ENCODE results near the gene KCNG4. TPM values are rescaled to one million over a fixed set of nuclear protein-coding genes. Genes with fewer than 3 reads are reported as not detected.

The KCNG4 gene
- total and polyA plus RNA-seq, 2 donors (not counting 1 experiment from before 2014, with no cell fraction given) = not detected

DNA sequence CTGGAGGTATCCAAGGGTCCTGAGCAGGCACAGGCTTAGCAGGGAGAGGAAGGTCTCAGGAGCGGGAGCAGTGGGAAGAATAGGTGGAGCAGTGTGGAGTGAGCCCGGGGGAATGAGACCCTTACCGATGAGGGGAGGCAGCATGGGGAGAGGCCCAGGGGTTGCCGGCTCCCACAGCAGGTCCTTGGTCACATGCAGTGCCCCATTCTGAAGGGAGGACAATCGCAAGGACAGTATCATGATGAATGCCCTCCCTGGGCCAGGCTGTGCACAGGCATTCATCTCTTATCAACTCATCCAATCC lies 56.3 kb downstream of the KCNG4 start:
- H2AFZ ChIP-seq (ENCODE audit: low read length) = no peak overlapping the region
- no peaks in the 10 kb centered on the region for H3K9me3 ChIP-seq (ENCODE audit: control insufficient read depth, insufficient read depth, low read depth, low read length)
- no peaks in the 10 kb centered on the region for H4K20me1 ChIP-seq (ENCODE audit: control insufficient read depth, extremely low read depth, insufficient read depth, low read length)
- peaks cover 28% of the 10 kb centered on the region for H3K36me3 ChIP-seq (ENCODE audit: control insufficient read depth, insufficient read depth, low read length)
- no peak overlapping the region for H3K4me2 ChIP-seq (ENCODE audit: extremely low read depth, insufficient read depth, low read length)
- DNase-seq (ENCODE audit: low read depth in 2 of 2) = no peak
- no peak for TF ChIP-seq EZH2 (IDR thresholded peaks at IDR 0.05; ENCODE audit: low read length, missing control alignments)
- TF ChIP-seq, protein P1, sequence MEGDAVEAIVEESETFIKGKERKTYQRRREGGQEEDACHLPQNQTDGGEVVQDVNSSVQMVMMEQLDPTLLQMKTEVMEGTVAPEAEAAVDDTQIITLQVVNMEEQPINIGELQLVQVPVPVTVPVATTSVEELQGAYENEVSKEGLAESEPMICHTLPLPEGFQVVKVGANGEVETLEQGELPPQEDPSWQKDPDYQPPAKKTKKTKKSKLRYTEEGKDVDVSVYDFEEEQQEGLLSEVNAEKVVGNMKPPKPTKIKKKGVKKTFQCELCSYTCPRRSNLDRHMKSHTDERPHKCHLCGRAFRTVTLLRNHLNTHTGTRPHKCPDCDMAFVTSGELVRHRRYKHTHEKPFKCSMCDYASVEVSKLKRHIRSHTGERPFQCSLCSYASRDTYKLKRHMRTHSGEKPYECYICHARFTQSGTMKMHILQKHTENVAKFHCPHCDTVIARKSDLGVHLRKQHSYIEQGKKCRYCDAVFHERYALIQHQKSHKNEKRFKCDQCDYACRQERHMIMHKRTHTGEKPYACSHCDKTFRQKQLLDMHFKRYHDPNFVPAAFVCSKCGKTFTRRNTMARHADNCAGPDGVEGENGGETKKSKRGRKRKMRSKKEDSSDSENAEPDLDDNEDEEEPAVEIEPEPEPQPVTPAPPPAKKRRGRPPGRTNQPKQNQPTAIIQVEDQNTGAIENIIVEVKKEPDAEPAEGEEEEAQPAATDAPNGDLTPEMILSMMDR (conservative IDR thresholded peaks at IDR 0.05 in 1 of 2, IDR thresholded peaks at IDR 0.05 in 1 of 2; ENCODE audit: low read depth in 1 of 2, low read length in 2 of 2) = no peak
- H3K4me1 ChIP-seq (ENCODE audit: control insufficient read depth, extremely low read depth, insufficient read depth, low read length) = no peaks in the 10 kb centered on the region
- H3K27ac ChIP-seq (ENCODE audit: insufficient read depth, low read length) = no peak overlapping the region
- peaks cover 24% of the 10 kb centered on the region for H3K79me2 ChIP-seq (ENCODE audit: control insufficient read depth, insufficient read depth, low read length)
- no peaks in the 10 kb centered on the region for H3K27me3 ChIP-seq (ENCODE audit: control insufficient read depth, insufficient read depth, low read length)
- no peak overlapping the region for H3K4me3 ChIP-seq (replicated peaks in 1 of 4; ENCODE audit: control extremely low read depth in 1 of 4, insufficient read depth in 1 of 4, low read depth in 3 of 4, low read length in 4 of 4)
- H3K9ac ChIP-seq (ENCODE audit: insufficient read depth, low read length) = no peak overlapping the region

DNA sequence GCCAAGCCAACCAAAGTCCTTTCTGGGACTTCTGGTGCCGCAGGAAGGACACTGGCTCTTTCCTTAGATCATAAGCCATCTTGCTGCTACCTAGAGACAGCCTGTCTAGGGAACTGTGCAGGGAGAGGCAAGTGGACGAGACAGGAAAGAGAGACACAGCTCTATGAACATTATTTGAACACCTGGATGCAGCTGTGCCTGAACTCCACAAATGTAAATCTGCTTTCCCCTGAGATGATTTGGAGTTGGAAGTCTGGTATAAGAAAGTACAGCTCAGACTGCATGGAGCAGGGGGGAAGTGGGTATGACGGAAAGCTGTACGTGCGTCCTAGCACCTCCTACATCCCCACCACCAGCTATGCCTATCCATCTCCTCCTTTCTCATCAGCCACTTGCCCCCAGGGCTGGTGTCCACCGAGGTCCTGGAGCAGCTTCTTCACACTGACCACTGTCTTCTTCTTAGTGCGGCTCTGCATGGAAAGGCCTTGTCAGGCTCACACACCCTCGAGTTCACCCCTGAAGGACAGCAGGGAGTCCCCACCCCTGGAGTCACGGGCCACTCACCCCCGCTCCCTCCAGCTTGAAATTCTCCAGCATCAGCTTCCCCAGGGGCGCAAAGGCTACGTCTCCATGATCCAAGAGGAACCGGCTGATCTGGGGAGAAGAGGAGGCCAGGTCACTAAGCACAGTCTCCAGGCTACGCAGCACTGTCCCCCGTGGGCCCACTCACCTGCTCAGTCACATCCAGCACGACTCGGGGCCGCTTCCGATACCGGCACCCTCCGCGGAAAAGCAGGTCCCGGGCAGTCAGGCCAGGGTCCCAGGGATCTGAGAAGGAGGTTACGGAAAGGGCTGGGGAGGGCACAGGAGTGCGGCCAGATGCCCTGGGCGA lies 56.9 kb downstream of the KCNG4 start:
- Histone ChIP-seq H3K27me3 (ENCODE audit: control insufficient read depth, insufficient read depth, low read length) (no peaks in the 10 kb centered on the region), H3K27ac (ENCODE audit: insufficient read depth, low read length) (no peak overlapping the region), H3K4me2 (ENCODE audit: extremely low read depth, insufficient read depth, low read length) (no peak overlapping the region), H3K9me3 (ENCODE audit: control insufficient read depth, insufficient read depth, low read depth, low read length) (no peaks in the 10 kb centered on the region), H3K4me1 (ENCODE audit: control insufficient read depth, extremely low read depth, insufficient read depth, low read length) (peaks cover 2% of the 10 kb centered on the region), H3K79me2 (ENCODE audit: control insufficient read depth, insufficient read depth, low read length) (peaks cover 24% of the 10 kb centered on the region), H2AFZ (ENCODE audit: low read length) (no peak overlapping the region), H3K36me3 (ENCODE audit: control insufficient read depth, insufficient read depth, low read length) (peaks cover 30% of the 10 kb centered on the region), H3K9ac (ENCODE audit: insufficient read depth, low read length) (no peak overlapping the region), H3K4me3 (replicated peaks in 1 of 4; ENCODE audit: control extremely low read depth in 1 of 4, insufficient read depth in 1 of 4, low read depth in 3 of 4, low read length in 4 of 4) (no peak overlapping the region), H4K20me1 (ENCODE audit: control insufficient read depth, extremely low read depth, insufficient read depth, low read length) (no peaks in the 10 kb centered on the region)
- TF ChIP-seq, protein P1 (conservative IDR thresholded peaks at IDR 0.05 in 1 of 2, IDR thresholded peaks at IDR 0.05 in 1 of 2; ENCODE audit: low read depth in 1 of 2, low read length in 2 of 2) = no peak
- no peak for TF ChIP-seq EZH2 (IDR thresholded peaks at IDR 0.05; ENCODE audit: low read length, missing control alignments)
- DNase-seq (ENCODE audit: low read depth in 2 of 2) = no peak

DNA sequence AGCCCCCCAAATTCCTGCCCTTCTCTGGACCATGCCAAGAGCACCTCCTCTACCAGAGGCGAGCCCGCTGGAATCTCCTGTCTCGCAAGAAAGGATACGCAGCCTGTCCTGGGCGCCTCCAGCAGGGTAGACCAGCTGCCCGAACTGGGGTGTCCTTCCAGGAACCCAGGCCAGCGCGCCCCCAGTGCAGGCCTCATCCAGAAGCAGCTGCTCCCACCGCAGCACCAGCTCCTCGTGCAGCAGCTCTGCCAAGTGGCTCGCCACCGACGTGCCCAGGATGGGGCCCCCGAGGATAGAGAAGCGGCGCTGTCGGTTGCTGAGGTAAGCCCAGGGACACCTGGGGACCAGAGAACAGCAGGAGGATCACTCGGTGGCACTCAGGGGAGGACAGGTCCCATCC lies 57.7 kb downstream of the KCNG4 start:
- TF ChIP-seq, protein P1 (conservative IDR thresholded peaks at IDR 0.05 in 1 of 2, IDR thresholded peaks at IDR 0.05 in 1 of 2; ENCODE audit: low read depth in 1 of 2, low read length in 2 of 2) = no peak
- no peak for TF ChIP-seq EZH2 (IDR thresholded peaks at IDR 0.05; ENCODE audit: low read length, missing control alignments)
- no peak overlapping the region for H3K4me2 ChIP-seq (ENCODE audit: extremely low read depth, insufficient read depth, low read length)
- peaks cover 31% of the 10 kb centered on the region for H3K36me3 ChIP-seq (ENCODE audit: control insufficient read depth, insufficient read depth, low read length)
- DNase-seq (ENCODE audit: low read depth in 2 of 2) = no peak
- H3K27ac ChIP-seq (ENCODE audit: insufficient read depth, low read length) = no peak overlapping the region
- H3K4me1 ChIP-seq (ENCODE audit: control insufficient read depth, extremely low read depth, insufficient read depth, low read length) = peaks cover 11% of the 10 kb centered on the region
- H3K4me3 ChIP-seq (replicated peaks in 1 of 4; ENCODE audit: control extremely low read depth in 1 of 4, insufficient read depth in 1 of 4, low read depth in 3 of 4, low read length in 4 of 4) = no peak overlapping the region
- peaks cover 24% of the 10 kb centered on the region for H3K79me2 ChIP-seq (ENCODE audit: control insufficient read depth, insufficient read depth, low read length)
- H3K27me3 ChIP-seq (ENCODE audit: control insufficient read depth, insufficient read depth, low read length) = no peaks in the 10 kb centered on the region
- no peaks in the 10 kb centered on the region for H4K20me1 ChIP-seq (ENCODE audit: control insufficient read depth, extremely low read depth, insufficient read depth, low read length)
- H3K9ac ChIP-seq (ENCODE audit: insufficient read depth, low read length) = no peak overlapping the region
- H2AFZ ChIP-seq (ENCODE audit: low read length) = no peak overlapping the region
- no peaks in the 10 kb centered on the region for H3K9me3 ChIP-seq (ENCODE audit: control insufficient read depth, insufficient read depth, low read depth, low read length)

Data from fibroblast of lung (primary cell).